Stimulated activated CD4-positive, alpha-beta T cell treated with anti-CD3 and anti-CD28 coated beads, Interleukin-1b, Interleukin-23, amount 100 ng/mL, for 48 hours (primary cell): ENCODE results near the gene APBB2.
A peak's percentile ranks its signal among the peaks of the same experiment; 100 is the strongest.
"Not testable (repeated sequence)": the region's sequence is repeated elsewhere in the genome, so short reads cannot be mapped to it uniquely, and the experiment has no call there.

Source experiments
- DNase-seq: peaks from one replicate; pipeline ENCODE4 v3.0.0-alpha.2; 2020

APBB2 gene

GRCh38 chr4:41002309-41002708, 212.0 kb downstream of the APBB2 start:
- no peak for DNase-seq

DNA sequence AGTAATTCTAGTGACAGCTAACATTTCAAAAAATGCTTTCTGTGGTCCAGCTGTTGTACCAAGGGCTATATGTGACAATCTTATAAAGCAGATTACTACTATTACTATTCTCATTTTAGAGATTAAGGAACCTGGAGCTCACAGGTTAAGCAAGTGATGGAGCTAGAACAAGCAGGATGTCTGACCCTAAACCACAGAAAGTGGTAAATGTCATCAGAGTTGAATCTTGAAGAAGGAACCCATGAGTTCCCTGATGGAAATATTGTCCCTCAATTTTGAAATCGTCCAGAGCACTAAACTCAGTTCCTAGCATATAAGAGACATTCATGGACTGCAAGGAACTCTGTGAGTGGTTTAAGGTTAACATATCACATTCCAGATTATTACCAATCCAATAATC, 214.0 kb downstream of the APBB2 start:
- no peak for DNase-seq

- no peak for DNase-seq
These were observed 215.5 kb downstream of the APBB2 start for GRCh38 chr4:40998675-40999358.

DNA sequence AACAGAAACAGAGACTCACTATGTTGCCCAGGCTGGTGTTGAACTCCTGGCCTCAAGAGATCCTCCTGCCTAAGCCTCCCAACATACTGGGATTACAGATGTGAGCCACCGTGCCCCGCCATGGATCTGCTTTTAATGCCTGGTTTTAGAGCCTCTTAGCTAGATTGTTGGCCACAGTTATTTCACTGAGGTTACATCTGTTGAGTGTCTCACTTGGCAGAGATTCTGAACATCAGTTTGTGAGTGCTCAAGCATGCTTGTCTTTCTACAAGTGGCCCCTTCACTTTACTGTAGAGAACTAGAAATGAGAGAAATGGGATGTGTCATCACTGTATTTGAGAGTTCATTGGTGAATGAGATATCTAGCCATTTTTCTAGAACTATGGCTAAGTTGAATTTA, 218.5 kb downstream of the APBB2 start:
- no peak for DNase-seq

DNA sequence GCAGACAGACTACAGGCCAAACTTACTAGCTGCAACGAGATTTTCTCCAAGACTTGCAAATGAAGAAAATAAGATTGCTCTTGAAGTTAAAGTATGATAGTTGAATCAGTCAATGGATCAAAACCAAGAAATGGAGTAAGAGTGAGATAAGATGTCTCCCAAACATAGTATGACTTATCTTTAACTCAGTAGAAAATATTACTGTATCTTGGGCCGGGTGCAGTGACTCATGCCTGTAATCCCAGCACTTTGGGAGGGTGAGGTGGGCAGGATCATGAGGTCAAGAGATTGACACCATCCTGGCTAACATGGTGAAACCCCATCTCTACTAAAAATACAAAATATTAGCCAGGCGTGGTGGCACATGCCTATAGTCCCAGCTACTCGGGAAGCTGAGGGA, 220.0 kb downstream of the APBB2 start:
- not testable (repeated sequence) for DNase-seq

- DNase-seq = not testable (repeated sequence)
These were observed 221.0 kb downstream of the APBB2 start for GRCh38 chr4:40993296-40993693.

GRCh38 chr4:40992472-40993295, 221.7 kb downstream of the APBB2 start:
- peak; percentile 5 for DNase-seq

- DNase-seq = no peak
These were observed 222.4 kb downstream of the APBB2 start for GRCh38 chr4:40991908-40992307.

DNA sequence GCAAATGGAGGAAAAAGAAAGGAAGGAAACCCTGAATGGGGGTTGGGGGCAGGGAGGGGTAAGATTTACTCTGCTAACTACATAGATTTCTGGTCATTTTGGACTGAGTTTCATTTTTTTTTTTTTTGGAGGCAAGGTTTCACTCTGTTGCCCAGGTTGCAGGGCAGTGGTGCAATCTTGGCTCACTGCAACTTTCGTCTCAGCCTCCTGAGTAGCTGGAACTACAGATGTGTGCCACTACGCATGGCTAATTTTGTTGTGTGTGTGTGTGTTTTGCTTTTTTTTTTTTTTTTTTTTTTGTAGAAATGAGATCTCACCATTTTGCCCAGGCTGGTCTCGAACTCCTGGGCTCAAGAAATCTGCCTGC, 223.5 kb downstream of the APBB2 start:
- DNase-seq = no peak

- no peak for DNase-seq
These were observed 224.0 kb downstream of the APBB2 start for GRCh38 chr4:40990236-40990898.

- no peak for DNase-seq
These were observed 227.2 kb downstream of the APBB2 start for GRCh38 chr4:40987151-40987550.

GRCh38 chr4:40986375-40986774, 228.0 kb downstream of the APBB2 start:
- no peak for DNase-seq

DNA sequence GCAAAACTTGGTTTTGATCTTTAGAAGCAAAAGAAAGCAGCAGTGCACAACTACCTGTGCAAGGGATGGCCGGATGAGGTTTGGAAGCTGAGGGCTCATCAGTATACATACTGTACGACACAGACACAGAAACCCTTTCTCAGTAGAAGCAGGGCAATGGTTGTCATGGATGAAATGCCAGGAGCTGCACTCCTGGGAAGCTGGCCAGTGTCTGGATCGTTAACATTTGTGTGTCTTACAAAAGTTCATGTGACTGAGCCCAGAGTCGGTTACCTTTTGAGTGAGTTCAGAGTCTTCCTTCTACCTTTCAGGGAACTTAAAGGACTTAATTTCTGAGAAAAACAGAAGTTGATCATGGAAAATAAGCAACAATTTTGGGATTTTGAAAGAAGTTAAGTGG, 230.3 kb downstream of the APBB2 start:
- no peak for DNase-seq

DNA sequence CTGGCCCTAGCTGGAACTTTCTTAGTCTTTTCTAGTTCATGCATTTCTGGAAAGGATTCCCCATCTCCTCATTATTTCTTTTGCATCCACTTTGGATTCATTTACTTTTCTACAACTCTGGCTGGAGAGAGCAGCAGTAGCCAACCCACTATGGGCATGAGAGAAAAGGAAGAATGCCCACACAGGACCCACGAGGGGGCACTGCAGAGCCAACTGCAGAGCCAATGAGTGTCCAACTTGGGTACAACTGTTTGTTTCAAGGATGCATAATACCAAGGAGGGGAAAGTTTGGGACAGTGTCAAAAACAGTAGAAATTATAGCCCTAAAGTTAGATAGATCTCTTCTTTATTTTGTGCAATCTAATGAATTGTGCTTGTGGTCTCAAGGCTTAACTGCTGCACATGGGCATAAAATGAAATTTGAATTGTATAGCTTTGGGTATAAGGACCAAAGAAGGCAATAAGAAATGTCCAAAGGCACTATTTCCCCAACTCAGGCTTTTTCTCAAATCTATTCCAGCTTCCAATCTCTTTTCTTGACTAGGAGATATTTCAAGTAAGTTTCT, 233.9 kb downstream of the APBB2 start:
- no peak for DNase-seq

DNA sequence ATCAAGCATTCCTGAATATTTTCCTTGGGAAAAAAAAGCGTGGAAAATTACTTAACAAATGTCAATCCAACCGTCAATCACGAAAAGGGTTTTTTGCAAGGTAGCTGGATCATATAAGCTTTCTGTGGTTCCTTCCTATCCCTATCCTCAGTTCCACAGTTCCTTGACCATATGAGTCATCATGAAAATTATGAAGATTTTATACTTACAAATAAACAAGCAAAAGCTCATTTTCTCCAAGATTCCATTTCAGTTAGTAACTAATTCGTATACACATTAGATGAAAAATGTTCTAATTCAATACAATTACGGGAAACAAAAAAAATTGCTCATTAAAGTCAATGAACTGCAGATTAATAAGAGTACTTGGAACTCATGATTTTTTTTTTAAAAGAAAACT, 235.8 kb downstream of the APBB2 start:
- no peak for DNase-seq

DNA sequence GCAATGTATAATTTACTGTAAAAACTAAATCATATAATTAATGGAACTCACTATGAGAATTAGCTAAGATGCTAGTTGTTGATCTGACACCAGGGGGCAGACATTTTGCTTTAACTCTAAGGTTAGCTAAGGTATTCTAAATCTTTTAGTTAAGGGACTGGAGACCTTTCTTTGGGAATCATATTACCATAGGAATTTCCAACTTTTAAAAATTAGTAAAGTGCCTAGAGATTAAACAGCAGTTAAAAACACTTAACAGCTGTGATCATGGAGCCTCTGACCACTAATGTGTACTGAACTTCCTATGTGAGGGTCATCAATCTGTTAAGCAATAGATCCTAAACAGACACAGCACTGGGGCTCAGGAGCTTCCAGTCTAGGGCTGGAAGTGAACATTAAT, 238.0 kb downstream of the APBB2 start:
- DNase-seq = no peak

DNA sequence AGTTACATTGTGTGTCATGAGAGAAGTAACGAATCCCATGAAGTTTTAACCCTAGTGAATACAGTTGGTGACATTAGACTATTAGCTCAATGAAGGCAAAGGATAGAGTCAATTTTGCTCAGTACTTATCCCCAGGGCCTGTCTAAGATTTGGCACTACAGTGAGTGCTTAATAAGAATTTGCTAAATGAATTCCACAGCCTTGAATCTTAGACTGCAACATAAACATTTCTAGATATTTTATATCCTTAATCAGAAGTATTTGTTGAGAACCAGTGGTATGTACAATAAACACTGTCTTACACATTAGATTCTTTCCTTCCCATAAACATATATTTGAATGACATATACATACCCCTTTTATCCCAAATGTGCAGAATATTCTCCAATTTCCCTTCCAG, 241.6 kb downstream of the APBB2 start:
- no peak for DNase-seq

DNA sequence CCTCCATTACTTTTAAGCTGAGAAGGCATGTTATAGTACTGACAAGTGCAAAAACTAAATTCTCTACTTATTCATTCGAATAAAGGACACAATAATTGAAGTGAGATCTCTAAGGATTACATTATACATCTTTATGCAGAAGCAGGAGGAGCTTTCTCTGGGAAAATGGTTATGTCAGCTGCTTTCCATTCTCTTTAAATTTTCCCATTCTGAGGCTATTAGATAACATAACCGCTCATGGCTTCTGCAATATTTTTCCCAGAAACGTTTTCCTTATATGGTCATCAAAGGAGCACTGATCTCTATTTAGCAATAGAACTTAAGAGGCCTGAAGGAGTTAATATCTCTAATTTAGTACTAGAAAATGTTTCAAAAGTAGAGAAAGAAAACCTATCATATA, 243.0 kb downstream of the APBB2 start:
- no peak for DNase-seq

DNA sequence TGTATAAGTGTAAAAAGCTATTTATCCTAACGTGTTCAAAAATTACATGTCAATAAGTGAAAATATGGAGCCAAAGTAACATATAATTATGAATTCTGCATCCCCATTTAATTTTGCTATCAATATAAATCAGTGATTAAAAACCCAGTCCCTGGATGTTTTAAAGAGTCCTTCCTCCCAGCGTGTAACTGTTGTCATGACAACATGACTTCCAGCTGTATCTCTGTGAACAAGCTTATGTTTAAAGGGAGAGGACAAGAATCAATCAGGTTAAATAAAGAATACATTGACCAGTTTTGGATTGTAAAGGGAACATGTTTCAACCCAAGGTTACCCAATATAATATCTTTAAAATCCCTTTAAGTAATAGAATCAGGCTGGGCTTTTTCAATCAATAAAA, 244.8 kb downstream of the APBB2 start:
- DNase-seq = no peak

- DNase-seq = no peak
These were observed 246.8 kb downstream of the APBB2 start for GRCh38 chr4:40967550-40967949.

DNA sequence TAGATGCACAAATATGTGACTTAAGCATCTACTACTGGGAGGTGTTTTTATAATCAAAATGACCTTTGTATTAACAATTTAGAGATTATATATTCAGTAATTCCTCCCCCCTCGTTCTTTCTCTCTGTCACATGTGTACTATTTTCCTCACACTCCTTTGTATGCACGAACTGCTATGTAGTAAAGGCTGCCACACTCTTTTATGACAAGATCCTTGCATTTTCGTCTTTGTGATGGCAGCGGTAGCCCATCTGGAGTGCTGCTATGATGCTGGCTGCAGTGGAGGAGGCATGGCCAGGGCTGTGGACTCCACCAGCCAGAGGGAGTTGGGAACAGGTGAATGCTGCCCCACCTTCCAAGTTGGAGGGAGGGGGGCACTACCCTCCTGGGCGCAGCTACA, 248.3 kb downstream of the APBB2 start:
- no peak for DNase-seq

DNA sequence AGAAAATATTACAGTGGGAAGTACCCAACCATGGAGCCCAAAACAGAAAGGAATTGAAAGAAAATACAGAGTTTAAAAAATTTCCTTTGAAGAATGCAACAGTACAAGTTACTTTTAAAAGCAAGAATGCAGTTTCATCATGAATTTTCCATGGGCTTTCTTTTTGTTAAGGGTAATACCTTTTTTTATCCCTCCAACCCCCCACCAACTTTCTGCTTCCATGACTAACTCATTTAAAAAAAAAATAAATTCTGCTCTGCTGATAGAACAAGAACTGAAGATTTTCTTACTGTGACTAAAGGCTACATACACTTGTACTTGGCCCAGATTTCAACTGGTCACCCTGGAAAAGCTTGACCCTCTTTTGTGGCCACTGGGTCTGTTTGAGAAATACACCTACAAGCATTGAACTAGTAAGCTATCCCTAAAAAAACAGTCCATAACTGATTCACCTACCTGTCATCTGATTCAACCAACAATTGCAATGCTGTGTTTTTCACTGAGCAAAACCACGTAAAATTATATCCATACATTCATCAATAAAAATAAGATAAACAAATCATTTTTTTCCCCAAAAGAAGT, 250.4 kb downstream of the APBB2 start:
- DNase-seq = no peak

GRCh38 chr4:40962551-40963180, 251.7 kb downstream of the APBB2 start:
- no peak for DNase-seq
